Stomach (tissue), 4 donors: ENCODE results near the gene DCLK3.

Experiments
- POLR2A ChIP-seq, 4 donors: fragments of 450-650 bp; IDR thresholded peaks; one replicate each; pipeline ENCODE4 v1.6.1; 2016; ENCODE audit warnings: antibody characterized with exemption in 4 of 4, control low read depth in 2 of 4, mild to moderate bottlenecking in 1 of 4, moderate library complexity in 1 of 4
- POLR2AphosphoS5 ChIP-seq, 3 donors: sonication (generic); formaldehyde crosslinking; IDR thresholded peaks; one replicate each; pipeline ENCODE4 v1.6.1; 2016; ENCODE audit warnings: antibody characterized with exemption in 3 of 3
- TF ChIP-seq, protein P1 (sequence below), 7 experiments: fragments of 450-650 bp in 4 of 7; fragments of 200-600 bp in 3 of 7; sonication (generic) in 3 of 7; IDR thresholded peaks; one replicate each; pipeline ENCODE4 v1.5.1; 2016 to 2019; ENCODE audit warnings: antibody characterized with exemption in 7 of 7, control low read depth in 2 of 7, mild to moderate bottlenecking in 1 of 7

DNA sequence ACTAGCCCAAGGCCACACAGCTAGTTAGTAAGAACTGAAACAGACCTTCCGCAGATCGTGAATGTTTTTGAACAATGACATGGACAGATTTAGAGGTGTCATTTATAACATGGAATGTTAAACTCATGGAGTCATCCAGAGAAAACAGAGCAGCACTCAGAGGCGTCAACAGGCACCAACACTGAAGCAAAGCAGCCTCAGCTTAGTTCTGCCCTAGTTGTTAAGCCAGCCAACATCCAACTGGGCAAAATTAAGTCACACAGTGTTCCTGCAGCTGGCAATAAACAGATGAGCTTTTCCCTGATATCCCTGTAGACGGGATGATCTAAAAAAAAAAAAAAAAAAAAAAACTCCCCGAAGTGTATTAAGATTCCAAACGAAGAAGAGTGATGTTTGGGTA lies 13.6 kb downstream of the DCLK3 start:
- TF ChIP-seq, protein P1, sequence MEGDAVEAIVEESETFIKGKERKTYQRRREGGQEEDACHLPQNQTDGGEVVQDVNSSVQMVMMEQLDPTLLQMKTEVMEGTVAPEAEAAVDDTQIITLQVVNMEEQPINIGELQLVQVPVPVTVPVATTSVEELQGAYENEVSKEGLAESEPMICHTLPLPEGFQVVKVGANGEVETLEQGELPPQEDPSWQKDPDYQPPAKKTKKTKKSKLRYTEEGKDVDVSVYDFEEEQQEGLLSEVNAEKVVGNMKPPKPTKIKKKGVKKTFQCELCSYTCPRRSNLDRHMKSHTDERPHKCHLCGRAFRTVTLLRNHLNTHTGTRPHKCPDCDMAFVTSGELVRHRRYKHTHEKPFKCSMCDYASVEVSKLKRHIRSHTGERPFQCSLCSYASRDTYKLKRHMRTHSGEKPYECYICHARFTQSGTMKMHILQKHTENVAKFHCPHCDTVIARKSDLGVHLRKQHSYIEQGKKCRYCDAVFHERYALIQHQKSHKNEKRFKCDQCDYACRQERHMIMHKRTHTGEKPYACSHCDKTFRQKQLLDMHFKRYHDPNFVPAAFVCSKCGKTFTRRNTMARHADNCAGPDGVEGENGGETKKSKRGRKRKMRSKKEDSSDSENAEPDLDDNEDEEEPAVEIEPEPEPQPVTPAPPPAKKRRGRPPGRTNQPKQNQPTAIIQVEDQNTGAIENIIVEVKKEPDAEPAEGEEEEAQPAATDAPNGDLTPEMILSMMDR (IDR thresholded peaks at IDR 0.05), result no peak
- TF ChIP-seq POLR2AphosphoS5 (IDR thresholded peaks at IDR 0.05) (no peak), POLR2A (IDR thresholded peaks at IDR 0.05) (no peak)
